GM12878 (cell line): ENCODE results near the gene POU5F2. TPM values are rescaled to one million over a fixed set of nuclear protein-coding genes. Genes with fewer than 3 reads are reported as not detected.

Experiments used
- ATAC-seq: fragments of 200-7000 bp; cut with Tn5 transposase; 3 replicates; pipeline ENCODE4 v1.9.1; 2020; ENCODE audit warnings: mild to moderate bottlenecking, moderate library complexity
- BruUV-seq: library from RNA; stranded (reverse); fragments of 400-500 nt; replicated peaks from 2 replicates; lab custom pipeline; 2021; lab: Mats Ljungman, UMichigan
- CTCF ChIA-PET: fragments of 300-600 bp; sonication (Branson Sonifier 250); formaldehyde crosslinking; extraction: SDS; loops from one replicate; lab custom pipeline; 2021; ENCODE audit warnings: inconsistent platforms; lab: Yijun Ruan, JAX
- POLR2A ChIA-PET: fragments of 350-600 bp; formaldehyde crosslinking; extraction: SDS; loops from one replicate; lab custom pipeline; 2021; ENCODE audit warnings: inconsistent platforms; lab: Charles Lee
- RAD21 ChIA-PET: fragments of 300-600 bp; sonication (Branson Sonifier 250); formaldehyde crosslinking; loops from one replicate; lab custom pipeline; 2023; ENCODE audit warnings: antibody characterized with exemption; ENCODE audit not compliant: unreplicated experiment; lab: Charles Lee
- SMC1A ChIA-PET: fragments of 300-600 bp; sonication (Branson Sonifier 250); formaldehyde crosslinking; loops from one replicate; lab custom pipeline; 2023; ENCODE audit not compliant: unreplicated experiment, uncharacterized antibody; lab: Charles Lee
- DNase-seq: peaks from one replicate; pipeline ENCODE4 v3.0.0-alpha.2; 2011; ENCODE audit warnings: low read depth, low spot score
- FAIRE-seq: peaks from 3 replicates; lab custom pipeline; 2011; peaks lifted over from hg19 to GRCh38; lab: Jason Lieb, UNC
- H2AFZ ChIP-seq: 2 replicates; pipeline ENCODE4 v1.6.0; 2011; ENCODE audit warnings: low read depth, low read length, control low read depth; ENCODE audit not compliant: control insufficient read depth
- H3K27ac ChIP-seq: 2 replicates; pipeline ENCODE4 v1.5.1; 2011; ENCODE audit warnings: control low read depth; ENCODE audit not compliant: control insufficient read depth, insufficient read depth
- H3K27me3 ChIP-seq, 2 experiments: replicated peaks in 1 of 2; 2 replicates each; pipeline versions ENCODE4 v1.6.0 to v1.6.1; 2011; ENCODE audit warnings: low read length in 1 of 2; ENCODE audit not compliant: control insufficient read depth in 2 of 2, insufficient read depth in 2 of 2
- H3K36me3 ChIP-seq, 2 experiments: 2 replicates each; pipeline ENCODE4 v1.5.1; 2011; ENCODE audit warnings: low read length in 1 of 2; ENCODE audit not compliant: control insufficient read depth in 2 of 2, insufficient read depth in 2 of 2
- H3K4me1 ChIP-seq: 2 replicates; pipeline ENCODE4 v1.6.1; 2011; ENCODE audit warnings: mild to moderate bottlenecking, low read length, moderate library complexity, mixed read lengths; ENCODE audit not compliant: control insufficient read depth, insufficient read depth
- H3K4me2 ChIP-seq: 2 replicates; pipeline ENCODE4 v1.6.0; 2011; ENCODE audit warnings: control low read depth; ENCODE audit not compliant: control insufficient read depth, insufficient read depth
- H3K4me3 ChIP-seq: fragments of 200-600 bp; sonication (generic); 2 replicates; pipeline ENCODE4 v1.5.1; 2016
- H3K79me2 ChIP-seq: 2 replicates; pipeline ENCODE4 v1.6.0; 2011; ENCODE audit warnings: low read length; ENCODE audit not compliant: control insufficient read depth, insufficient read depth
- H3K9ac ChIP-seq: 2 replicates; pipeline ENCODE4 v1.8.0; 2011; ENCODE audit warnings: low read length, control low read depth, mixed read lengths; ENCODE audit not compliant: control insufficient read depth, insufficient read depth
- H3K9me3 ChIP-seq: replicated peaks from 3 replicates; pipeline ENCODE4 v1.5.1; 2011; ENCODE audit warnings: mild to moderate bottlenecking, low read length; ENCODE audit not compliant: control insufficient read depth, insufficient read depth
- H4K20me1 ChIP-seq: 2 replicates; pipeline ENCODE4 v1.6.0; 2011; ENCODE audit not compliant: control insufficient read depth, insufficient read depth
- BCL3 ChIP-seq: IDR thresholded peaks from 2 replicates; pipeline ENCODE4 v1.6.1; 2011; ENCODE audit warnings: borderline replicate concordance, low read depth, mild to moderate bottlenecking, moderate library complexity, low read length; ENCODE audit not compliant: insufficient read depth, poor library complexity, severe bottlenecking
- BHLHE40 ChIP-seq, 2 experiments: fragments of 450-650 bp in 1 of 2; IDR thresholded peaks; 2 replicates each; pipeline ENCODE4 v1.6.1; 2011 to 2017; ENCODE audit warnings: low read depth in 2 of 2, borderline replicate concordance in 1 of 2, improper control_type of control experiment in 1 of 2, low read length in 1 of 2, mild to moderate bottlenecking in 1 of 2
- DPF2 ChIP-seq: fragments of 450-650 bp; IDR thresholded peaks from 2 replicates; pipeline ENCODE4 v1.6.1; 2017; ENCODE audit warnings: mild to moderate bottlenecking
- E4F1 ChIP-seq: fragments of 450-650 bp; IDR thresholded peaks from 2 replicates; pipeline ENCODE4 v1.6.1; 2018; ENCODE audit warnings: borderline replicate concordance, mild to moderate bottlenecking; ENCODE audit not compliant: partially characterized antibody
- GABPA ChIP-seq: IDR thresholded peaks from 2 replicates; pipeline ENCODE4 v1.6.1; 2014; ENCODE audit warnings: antibody characterized with exemption, low read depth, mild to moderate bottlenecking, inconsistent platforms
- KAT2A ChIP-seq: conservative IDR thresholded peaks from 2 replicates; pipeline ENCODE4 v1.6.1; 2011; ENCODE audit warnings: low read depth, low read length; ENCODE audit not compliant: control insufficient read depth
- MXI1 ChIP-seq: fragments of 150-350 bp; IDR thresholded peaks from 2 replicates; pipeline ENCODE4 v1.6.1; 2011; ENCODE audit warnings: low read depth, mild to moderate bottlenecking, inconsistent platforms, low read length, improper control_type of control experiment
- SUPT20H ChIP-seq: IDR thresholded peaks from 2 replicates; pipeline ENCODE4 v1.6.1; 2011; ENCODE audit warnings: low read depth, mild to moderate bottlenecking, low read length, moderate library complexity, borderline replicate concordance; ENCODE audit not compliant: control insufficient read depth
- SUZ12 ChIP-seq: fragments of 200-600 bp; sonication (generic); IDR thresholded peaks from one replicate; pipeline ENCODE4 v1.6.1; 2018; ENCODE audit warnings: antibody characterized with exemption, mild to moderate bottlenecking; ENCODE audit not compliant: unreplicated experiment
- USF1 ChIP-seq: IDR thresholded peaks from 2 replicates; pipeline ENCODE4 v1.6.1; 2011; ENCODE audit warnings: borderline replicate concordance, low read depth, mild to moderate bottlenecking, moderate library complexity, mixed read lengths, low read length; ENCODE audit not compliant: insufficient read depth; ENCODE audit errors: extremely low read length
- WGBS: methylation state at CpG from one replicate; pipeline ENCODE4 v1.1.6; 2016; ENCODE audit warnings: low lambda C conversion rate; ENCODE audit not compliant: insufficient replicate concordance, insufficient coverage; ENCODE audit errors: missing lambda C conversion rate; 5-methylcytosine and 5-hydroxymethylcytosine counted together
- in situ Hi-C: fragments of 300-500 bp; cut with MboI; formaldehyde crosslinking; loops from 9 replicates; pipeline ENCODE4 v1.14.3; 2018; ENCODE audit warnings: mixed read lengths
- intact Hi-C: fragments of 100-400 bp; cut with micrococcal nuclease; formaldehyde crosslinking; loops from one replicate; pipeline ENCODE4 v1.14.2; 2022; ENCODE audit not compliant: unreplicated experiment
- polyA plus RNA-seq, 11 experiments: library from polyadenylated mRNA; depleted of rRNA in 4 of 11; unstranded in 6 of 11; stranded (reverse) in 5 of 11; fragments of >200 nt; fragmentation: Nextera tagmentation in 4 of 11; fragmentation: Illumina TruSeq in 1 of 11; extraction: Ambion mirVana in 4 of 11; extraction: Trizol in 1 of 11; gene quantifications; 1 replicate in 1 of 11; 2 replicates in 10 of 11; pipeline versions ENCODE4 v1.2.1 to v1.2.3, GENCODE V29; 2011 to 2016; ENCODE audit warnings: inconsistent platforms in 2 of 11, missing spikeins in 2 of 11, low read depth in 1 of 11
- total RNA-seq, 4 experiments: library from RNA; depleted of rRNA in 3 of 4; stranded (reverse); fragments of >200 nt in 3 of 4; fragmentation: Illumina TruSeq in 1 of 4; extraction: Trizol in 1 of 4; gene quantifications; 2 replicates each; pipeline versions ENCODE4 v1.2.1 to v1.2.3, GENCODE V29; 2013 to 2021

The POU5F2 gene
- total and polyA plus RNA-seq, 10 of the 15 experiments (the other 5 are each of a cell fraction or from before 2014, with no cell fraction given): under 0.01 to 1.4 (median 0.28) TPM

- in situ Hi-C loops: no loop called here
- TF ChIP-seq MXI1: no peak
- no peak for TF ChIP-seq E4F1
- TF ChIP-seq DPF2: no peak
- TF ChIP-seq SUPT20H: no peak
- no peak for TF ChIP-seq USF1
- no peak for TF ChIP-seq GABPA
- no peak for TF ChIP-seq BHLHE40 (IDR thresholded peaks at IDR 0.05; ENCODE audit: borderline replicate concordance in 1 of 2, low read depth in 2 of 2, low read length in 1 of 2)
- TF ChIP-seq SUZ12: no peak
- no peak for TF ChIP-seq KAT2A
- TF ChIP-seq BCL3: no peak
- no peak for FAIRE-seq
- ChIA-PET RAD21 (no interaction called here), CTCF (interaction anchor here (0.6 to 1.0 kb wide), 2 partner anchors 15 to 35 kb away, joined by 3 read pairs; no protein-coding TSS in a partner anchor), SMC1A (interaction anchor here (1.2 kb wide), 1 partner anchor 17 kb away, joined by 3 read pairs; no protein-coding TSS in a partner anchor), POLR2A (no interaction called here)
- Histone ChIP-seq H4K20me1 (no peaks in the 10 kb centered on the region), H3K27me3 (no peaks in the 10 kb centered on the region), H3K9ac (no peak overlapping the region), H3K27ac (no peak overlapping the region), H3K79me2 (no peaks in the 10 kb centered on the region), H3K4me1 (no peaks in the 10 kb centered on the region), H3K36me3 (no peaks in the 10 kb centered on the region), H3K4me3 (no peak overlapping the region), H3K4me2 (no peak overlapping the region), H2AFZ (no peak overlapping the region), H3K9me3 (no peaks in the 10 kb centered on the region; the same call in 2 of the 3 replicates)
- WGBS: 96% methylated on average over 4 of the region's 4 CpGs
- intact Hi-C loops: no loop called here
- no peak for DNase-seq
- no TSS peak for BruUV-seq
- no peak for ATAC-seq
These were observed 49.4 kb downstream of the POU5F2 start for GRCh38 chr5:93691997-93692396.
